Right lobe of liver (tissue), 6 donors: ENCODE results near the gene CPSF4. TPM values are rescaled to one million over a fixed set of nuclear protein-coding genes. Genes with fewer than 3 reads are reported as not detected.

Source experiments
- ATAC-seq, 4 donors: fragments of 200-7000 bp; cut with Tn5 transposase; one replicate each; pipeline ENCODE4 v1.9.1; 2020; ENCODE audit warnings: mild to moderate bottlenecking in 4 of 4, moderate library complexity in 4 of 4
- DNase-seq, 3 donors: peaks; one replicate each; pipeline ENCODE4 v3.0.0-alpha.2; 2020
- H3K27ac ChIP-seq, 3 donors: fragments of 200-600 bp; one replicate each; pipeline ENCODE4 v1.8.0; 2022
- H3K27me3 ChIP-seq, 2 donors: fragments of 200-600 bp; one replicate each; pipeline ENCODE4 v1.8.0; 2022
- H3K36me3 ChIP-seq, 4 donors: fragments of 200-600 bp; sonication (generic) in 1 of 4; one replicate each; pipeline versions ENCODE4 v1.5.1 to v1.8.0; 2017 to 2022; ENCODE audit warnings: control low read depth in 1 of 4
- H3K4me1 ChIP-seq, 4 donors: fragments of 200-600 bp; sonication (generic) in 1 of 4; one replicate each; pipeline versions ENCODE4 v1.5.1 to v1.8.0; 2017 to 2022; ENCODE audit warnings: control low read depth in 1 of 4
- H3K4me3 ChIP-seq, 3 donors: fragments of 200-600 bp; one replicate each; pipeline ENCODE4 v1.8.0; 2022
- H3K9me3 ChIP-seq, 4 donors: fragments of 200-600 bp; sonication (generic) in 1 of 4; one replicate each; pipeline versions ENCODE4 v1.5.1 to v1.8.0; 2017 to 2022; ENCODE audit warnings: control low read depth in 1 of 4
- POLR2A ChIP-seq: fragments of 450-650 bp; IDR thresholded peaks from one replicate; pipeline ENCODE4 v1.6.1; 2017; ENCODE audit warnings: antibody characterized with exemption, mild to moderate bottlenecking
- WGBS: methylation state at CpG from one replicate; pipeline ENCODE4 v1.1.6; 2018; ENCODE audit warnings: low coverage, low lambda C conversion rate; ENCODE audit not compliant: insufficient coverage; ENCODE audit errors: missing lambda C conversion rate; 5-methylcytosine and 5-hydroxymethylcytosine counted together
- intact Hi-C, 2 donors: fragments of 100-400 bp; cut with DNase I; formaldehyde crosslinking; loops; one replicate each; pipeline versions ENCODE4 v1.11.2 to v1.14.1; 2022
- total RNA-seq, 6 experiments: library from RNA; depleted of rRNA in 2 of 6; stranded (reverse); fragments of >200 nt in 2 of 6; fragmentation: NEBNext Ultra II Directional in 3 of 6; extraction: Animal tissue kit (Norgen Biotek cat#: 25700) in 3 of 6; gene quantifications; one replicate each; pipeline versions ENCODE4 v1.1.0 to v1.2.4, GENCODE V29; 2016 to 2023
- TF ChIP-seq, protein P1 (sequence below), 4 donors: fragments of 200-600 bp in 3 of 4; fragments of 450-650 bp in 1 of 4; IDR thresholded peaks; one replicate each; pipeline versions ENCODE4 v1.5.1 to v1.8.0; 2016 to 2022; ENCODE audit warnings: antibody characterized with exemption in 4 of 4, mild to moderate bottlenecking in 2 of 4
- donor health status: DM: no; HTN: yes; CAD: no.
- donor health status: DM: no; HTN: no; CAD: no.
- donor health status: DM: no; HTN: no; CAD: no.
- donor health status: DM: no; HTN: yes; CAD: no.
- donor health status: DM: no; HTN: yes; CAD: no.

The CPSF4 gene
- total RNA-seq, 6 experiments from 2014 or later, result 10.1 to 16.7 (median 12.0) TPM

DNA sequence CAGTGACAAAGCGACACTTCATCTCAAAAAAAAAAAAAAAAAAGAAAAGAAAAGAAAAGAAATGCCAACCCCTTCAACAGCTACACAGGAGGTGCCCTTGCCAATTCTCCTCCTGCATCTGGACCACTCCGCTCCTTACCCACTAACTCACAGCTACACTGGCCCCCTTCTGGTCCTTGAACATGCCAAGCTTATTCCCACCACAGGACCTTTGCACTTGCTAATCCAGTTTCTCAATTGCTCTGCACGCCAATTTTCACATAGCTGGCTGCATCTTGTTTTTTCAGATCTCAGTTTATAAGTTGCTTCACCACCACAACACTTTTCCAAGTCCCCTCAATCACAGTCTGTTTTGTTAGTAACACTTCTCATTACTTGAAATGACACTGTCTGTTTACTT lies 35.9 kb upstream of the CPSF4 start:
- intact Hi-C loops, result no loop called here
- H3K9me3 ChIP-seq, result no peaks in the 10 kb centered on the region
- H3K27me3 ChIP-seq, result no peaks in the 10 kb centered on the region
- DNase-seq (no peak), ATAC-seq (no peak)
- H3K4me1 ChIP-seq, result peaks cover 0 to 19% (median 7%) of the 10 kb centered on the region in 4 donors
- H3K36me3 ChIP-seq, result peaks cover 0 to 48% (median 9%) of the 10 kb centered on the region in 4 donors
- WGBS, result 95% methylated on average over 2 of the region's 3 CpGs
- H3K27ac ChIP-seq, result no peak overlapping the region
- TF ChIP-seq, protein P1, sequence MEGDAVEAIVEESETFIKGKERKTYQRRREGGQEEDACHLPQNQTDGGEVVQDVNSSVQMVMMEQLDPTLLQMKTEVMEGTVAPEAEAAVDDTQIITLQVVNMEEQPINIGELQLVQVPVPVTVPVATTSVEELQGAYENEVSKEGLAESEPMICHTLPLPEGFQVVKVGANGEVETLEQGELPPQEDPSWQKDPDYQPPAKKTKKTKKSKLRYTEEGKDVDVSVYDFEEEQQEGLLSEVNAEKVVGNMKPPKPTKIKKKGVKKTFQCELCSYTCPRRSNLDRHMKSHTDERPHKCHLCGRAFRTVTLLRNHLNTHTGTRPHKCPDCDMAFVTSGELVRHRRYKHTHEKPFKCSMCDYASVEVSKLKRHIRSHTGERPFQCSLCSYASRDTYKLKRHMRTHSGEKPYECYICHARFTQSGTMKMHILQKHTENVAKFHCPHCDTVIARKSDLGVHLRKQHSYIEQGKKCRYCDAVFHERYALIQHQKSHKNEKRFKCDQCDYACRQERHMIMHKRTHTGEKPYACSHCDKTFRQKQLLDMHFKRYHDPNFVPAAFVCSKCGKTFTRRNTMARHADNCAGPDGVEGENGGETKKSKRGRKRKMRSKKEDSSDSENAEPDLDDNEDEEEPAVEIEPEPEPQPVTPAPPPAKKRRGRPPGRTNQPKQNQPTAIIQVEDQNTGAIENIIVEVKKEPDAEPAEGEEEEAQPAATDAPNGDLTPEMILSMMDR (IDR thresholded peaks at IDR 0.05), result no peak
- TF ChIP-seq POLR2A, result no peak
- H3K4me3 ChIP-seq, result no peak overlapping the region

GRCh38 chr7:99403764-99404163 lies 35.0 kb upstream of the CPSF4 start:
- ATAC-seq (no peak), DNase-seq (no peak)
- H3K36me3 ChIP-seq, result peaks cover 0 to 41% (median 9%) of the 10 kb centered on the region in 4 donors
- no peak overlapping the region for H3K4me3 ChIP-seq
- WGBS, result 92% methylated on average over 4 of the region's 5 CpGs
- H3K27me3 ChIP-seq, result no peaks in the 10 kb centered on the region
- H3K4me1 ChIP-seq, result peaks cover 0 to 19% (median 7%) of the 10 kb centered on the region in 4 donors
- no peaks in the 10 kb centered on the region for H3K9me3 ChIP-seq
- H3K27ac ChIP-seq, result no peak overlapping the region
- intact Hi-C loops, result no loop called here
- TF ChIP-seq POLR2A, result no peak
- TF ChIP-seq, protein P1 (IDR thresholded peaks at IDR 0.05), result no peak

- intact Hi-C loops, result no loop called here
- Histone ChIP-seq H3K4me3 (no peak overlapping the region), H3K4me1 (peaks cover 0 to 19% (median 7%) of the 10 kb centered on the region in 4 donors), H3K36me3 (peaks cover 0 to 36% (median 8%) of the 10 kb centered on the region in 4 donors), H3K27me3 (no peaks in the 10 kb centered on the region), H3K27ac (no peak overlapping the region), H3K9me3 (no peaks in the 10 kb centered on the region)
- DNase-seq, result no peak
- TF ChIP-seq, protein P1 (IDR thresholded peaks at IDR 0.05), result no peak
- WGBS, result 79% methylated on average over 9 of the region's 18 CpGs
- ATAC-seq, result no peak
Observed at GRCh38 chr7:99404235-99404976, 34.3 kb upstream of the CPSF4 start.

DNA sequence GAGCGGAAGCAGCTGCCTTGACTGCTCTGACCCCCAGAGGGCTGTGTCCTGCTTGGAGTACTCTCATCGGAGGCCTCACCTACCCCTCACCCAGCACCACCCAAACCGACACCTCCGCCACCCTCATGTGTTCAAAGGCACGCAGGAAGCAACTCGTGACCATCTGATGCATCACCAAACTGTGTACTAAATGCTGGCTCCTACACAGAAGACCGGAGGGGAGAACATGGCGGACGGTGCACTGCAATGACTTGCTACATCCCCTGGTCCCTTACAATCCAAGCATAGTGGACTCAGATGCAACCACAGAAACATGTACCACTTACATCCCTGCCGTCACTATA lies 33.8 kb upstream of the CPSF4 start:
- no peaks in the 10 kb centered on the region for H3K27me3 ChIP-seq
- DNase-seq (no peak), ATAC-seq (no peak)
- no peak overlapping the region for H3K4me3 ChIP-seq
- peaks cover 0 to 19% (median 8%) of the 10 kb centered on the region in 4 donors for H3K4me1 ChIP-seq
- no peak overlapping the region for H3K27ac ChIP-seq
- H3K36me3 ChIP-seq, result peaks cover 0 to 31% (median 5%) of the 10 kb centered on the region in 4 donors
- 88% methylated on average over 6 of the region's 10 CpGs for WGBS
- no peak for TF ChIP-seq POLR2A
- TF ChIP-seq, protein P1 (IDR thresholded peaks at IDR 0.05), result no peak
- H3K9me3 ChIP-seq, result no peaks in the 10 kb centered on the region
- intact Hi-C loops, result no loop called here
